Measurements from ENCODE around the gene SKA2. TPM values are rescaled to one million over a fixed set of nuclear protein-coding genes. Genes with fewer than 3 reads are reported as not detected.

SKA2 gene
- total and polyA plus RNA-seq, 9 of the 15 experiments (the other 6 are each of a cell fraction or from before 2014, with no cell fraction given): 58.1 to 183 (median 133) TPM

DNA sequence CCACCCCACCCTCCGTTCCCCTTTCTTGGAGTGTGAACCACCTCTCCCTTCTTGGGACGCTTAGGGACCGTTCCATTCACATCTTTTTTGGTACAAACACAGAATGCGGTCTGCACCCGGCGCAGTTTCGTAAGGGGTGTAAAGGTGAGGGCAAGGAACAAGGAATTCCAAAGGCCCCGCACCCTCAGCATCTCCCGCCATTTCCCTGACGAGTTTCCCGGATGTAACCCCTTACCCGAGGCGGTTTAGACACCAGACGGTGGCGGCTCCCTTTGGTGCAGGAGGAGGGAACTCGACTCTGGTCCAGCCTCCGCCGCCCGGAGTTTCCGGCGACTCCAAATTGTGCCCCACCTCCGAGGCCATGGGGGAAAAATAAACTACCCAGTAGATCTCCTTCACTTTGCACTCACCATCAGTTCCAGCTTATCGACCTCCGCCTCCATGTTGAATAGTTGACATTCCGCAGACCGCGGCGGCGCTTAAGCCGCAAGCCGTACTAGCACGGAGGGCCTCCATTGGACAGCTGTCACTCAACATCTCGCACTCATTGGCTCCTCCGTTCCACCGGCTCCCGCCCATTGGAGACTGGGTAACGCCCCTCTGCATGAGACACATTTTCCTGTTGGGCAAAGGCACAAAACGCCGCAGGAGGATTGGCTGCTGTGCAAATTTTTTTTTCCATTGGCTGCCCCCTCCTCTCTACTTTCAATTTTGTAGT, at the start of gene SKA2 (continued):
- TF ChIP-seq RERE (CRISPR knock-in tag; IDR thresholded peaks at IDR 0.05; ENCODE audit: borderline replicate concordance) (0 out of 2 replicates have a peak, but pooled peaks have one; percentile 80), POLR2B (IDR thresholded peaks at IDR 0.05; ENCODE audit: low read depth, partially characterized antibody) (peak; percentile 69), ZNF277 (CRISPR knock-in tag; IDR thresholded peaks at IDR 0.05; ENCODE audit: borderline replicate concordance) (no peak), PRDM10 (IDR thresholded peaks at IDR 0.05; ENCODE audit: partially characterized antibody) (peak; percentile 94), ZNF589 (CRISPR knock-in tag; IDR thresholded peaks at IDR 0.05; ENCODE audit: low read depth) (peak; percentile 91), POLR2A (conservative IDR thresholded peaks at IDR 0.05) (peak; percentile 84)
- TF ChIP-seq, protein P1, sequence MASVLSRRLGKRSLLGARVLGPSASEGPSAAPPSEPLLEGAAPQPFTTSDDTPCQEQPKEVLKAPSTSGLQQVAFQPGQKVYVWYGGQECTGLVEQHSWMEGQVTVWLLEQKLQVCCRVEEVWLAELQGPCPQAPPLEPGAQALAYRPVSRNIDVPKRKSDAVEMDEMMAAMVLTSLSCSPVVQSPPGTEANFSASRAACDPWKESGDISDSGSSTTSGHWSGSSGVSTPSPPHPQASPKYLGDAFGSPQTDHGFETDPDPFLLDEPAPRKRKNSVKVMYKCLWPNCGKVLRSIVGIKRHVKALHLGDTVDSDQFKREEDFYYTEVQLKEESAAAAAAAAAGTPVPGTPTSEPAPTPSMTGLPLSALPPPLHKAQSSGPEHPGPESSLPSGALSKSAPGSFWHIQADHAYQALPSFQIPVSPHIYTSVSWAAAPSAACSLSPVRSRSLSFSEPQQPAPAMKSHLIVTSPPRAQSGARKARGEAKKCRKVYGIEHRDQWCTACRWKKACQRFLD (CRISPR knock-in tag; IDR thresholded peaks at IDR 0.05): peak; percentile 95
- TF ChIP-seq, protein P2, sequence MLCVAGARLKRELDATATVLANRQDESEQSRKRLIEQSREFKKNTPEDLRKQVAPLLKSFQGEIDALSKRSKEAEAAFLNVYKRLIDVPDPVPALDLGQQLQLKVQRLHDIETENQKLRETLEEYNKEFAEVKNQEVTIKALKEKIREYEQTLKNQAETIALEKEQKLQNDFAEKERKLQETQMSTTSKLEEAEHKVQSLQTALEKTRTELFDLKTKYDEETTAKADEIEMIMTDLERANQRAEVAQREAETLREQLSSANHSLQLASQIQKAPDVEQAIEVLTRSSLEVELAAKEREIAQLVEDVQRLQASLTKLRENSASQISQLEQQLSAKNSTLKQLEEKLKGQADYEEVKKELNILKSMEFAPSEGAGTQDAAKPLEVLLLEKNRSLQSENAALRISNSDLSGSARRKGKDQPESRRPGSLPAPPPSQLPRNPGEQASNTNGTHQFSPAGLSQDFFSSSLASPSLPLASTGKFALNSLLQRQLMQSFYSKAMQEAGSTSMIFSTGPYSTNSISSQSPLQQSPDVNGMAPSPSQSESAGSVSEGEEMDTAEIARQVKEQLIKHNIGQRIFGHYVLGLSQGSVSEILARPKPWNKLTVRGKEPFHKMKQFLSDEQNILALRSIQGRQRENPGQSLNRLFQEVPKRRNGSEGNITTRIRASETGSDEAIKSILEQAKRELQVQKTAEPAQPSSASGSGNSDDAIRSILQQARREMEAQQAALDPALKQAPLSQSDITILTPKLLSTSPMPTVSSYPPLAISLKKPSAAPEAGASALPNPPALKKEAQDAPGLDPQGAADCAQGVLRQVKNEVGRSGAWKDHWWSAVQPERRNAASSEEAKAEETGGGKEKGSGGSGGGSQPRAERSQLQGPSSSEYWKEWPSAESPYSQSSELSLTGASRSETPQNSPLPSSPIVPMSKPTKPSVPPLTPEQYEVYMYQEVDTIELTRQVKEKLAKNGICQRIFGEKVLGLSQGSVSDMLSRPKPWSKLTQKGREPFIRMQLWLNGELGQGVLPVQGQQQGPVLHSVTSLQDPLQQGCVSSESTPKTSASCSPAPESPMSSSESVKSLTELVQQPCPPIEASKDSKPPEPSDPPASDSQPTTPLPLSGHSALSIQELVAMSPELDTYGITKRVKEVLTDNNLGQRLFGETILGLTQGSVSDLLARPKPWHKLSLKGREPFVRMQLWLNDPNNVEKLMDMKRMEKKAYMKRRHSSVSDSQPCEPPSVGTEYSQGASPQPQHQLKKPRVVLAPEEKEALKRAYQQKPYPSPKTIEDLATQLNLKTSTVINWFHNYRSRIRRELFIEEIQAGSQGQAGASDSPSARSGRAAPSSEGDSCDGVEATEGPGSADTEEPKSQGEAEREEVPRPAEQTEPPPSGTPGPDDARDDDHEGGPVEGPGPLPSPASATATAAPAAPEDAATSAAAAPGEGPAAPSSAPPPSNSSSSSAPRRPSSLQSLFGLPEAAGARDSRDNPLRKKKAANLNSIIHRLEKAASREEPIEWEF (CRISPR knock-in tag; IDR thresholded peaks at IDR 0.05): peak; percentile 75; the same call in 1 of the 2 replicates

All from K562 (cell line).